Activated T-cell treated with anti-CD3 and anti-CD28 coated beads, Interleukin-2, amount 50 U/mL, for 48 hours (primary cell): ENCODE data around the gene WDR76.

Source experiments
- DNase-seq, 2 experiments: peaks; one replicate each; pipeline ENCODE4 v3.0.0-alpha.2; 2020

The WDR76 gene

DNA sequence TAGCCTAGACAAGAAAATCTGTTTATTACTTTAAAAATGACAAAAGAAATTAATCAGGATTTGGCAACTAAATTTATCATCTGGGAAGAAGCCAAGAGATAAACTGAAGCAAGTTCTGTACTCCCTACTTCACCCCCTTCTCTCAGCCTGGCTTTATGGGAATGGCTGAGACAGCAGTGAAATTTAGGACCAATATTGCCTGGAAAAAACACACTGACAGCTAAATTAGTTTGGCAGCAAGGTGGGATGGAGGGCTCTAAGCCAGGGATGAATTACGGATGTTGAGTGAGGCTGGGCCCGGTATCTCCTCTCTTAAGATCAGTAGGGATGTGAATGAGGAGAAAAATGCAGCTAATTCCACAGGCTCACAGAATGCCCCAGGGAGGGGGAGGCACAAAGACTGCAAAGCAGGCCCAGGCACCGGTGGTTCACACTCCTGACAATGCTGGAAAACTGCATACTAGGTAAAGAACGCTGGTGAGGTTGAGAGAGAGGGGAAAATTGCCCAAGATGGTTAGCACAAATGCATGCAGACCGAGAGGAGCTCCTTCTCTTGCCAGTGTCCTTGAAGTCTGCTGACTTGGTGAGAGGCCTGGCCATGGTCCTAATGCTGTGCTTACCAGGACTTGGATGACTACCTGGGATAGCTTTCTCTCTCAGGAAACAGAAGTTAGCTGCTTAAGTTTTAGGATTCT, 89.0 kb downstream of the WDR76 start:
- DNase-seq, result no peak

DNA sequence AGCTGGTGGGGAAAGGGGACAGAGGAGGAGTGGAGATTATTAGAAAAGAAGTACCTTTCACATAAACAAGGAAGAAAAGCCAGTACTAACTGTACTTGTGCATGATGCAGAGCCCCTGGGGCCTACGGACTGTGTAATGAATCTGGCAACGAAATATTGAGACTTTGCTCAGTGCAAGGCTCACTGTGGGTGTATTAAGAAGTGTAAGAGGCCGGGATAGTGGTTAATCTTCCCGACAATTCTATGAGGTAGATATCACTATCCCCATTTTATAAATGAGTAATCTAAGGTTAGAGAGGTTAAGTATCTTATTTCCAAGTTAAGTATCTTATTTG, 89.5 kb downstream of the WDR76 start:
- DNase-seq, result no peak
